IMR-90 (cell line): ENCODE data around the gene CIROP. TPM values are rescaled to one million over a fixed set of nuclear protein-coding genes. Genes with fewer than 3 reads are reported as not detected.

Experiments used
- ATAC-seq: fragments of 200-7000 bp; cut with Tn5 transposase; 2 replicates; pipeline ENCODE4 v1.9.1; 2020; ENCODE audit warnings: low read depth, mild to moderate bottlenecking, moderate library complexity
- BruUV-seq: library from RNA; stranded (reverse); fragments of 400-500 nt; replicated peaks from 2 replicates; lab custom pipeline; 2021; lab: Mats Ljungman, UMichigan
- CTCF ChIA-PET: fragments of 300-600 bp; formaldehyde crosslinking; extraction: SDS; loops from one replicate; lab custom pipeline; 2021; ENCODE audit warnings: antibody characterized with exemption; lab: Yijun Ruan, JAX
- POLR2A ChIA-PET: fragments of 300-600 bp; sonication (Branson Sonifier 250); formaldehyde crosslinking; loops from one replicate; lab custom pipeline; 2022; ENCODE audit warnings: antibody characterized with exemption; ENCODE audit not compliant: unreplicated experiment; lab: Charles Lee
- DNase-seq: peaks from one replicate; pipeline ENCODE4 v3.0.0; 2013
- H2AFZ ChIP-seq: replicated peaks from 2 replicates; pipeline ENCODE3; 2013; ENCODE audit warnings: low read length, mild to moderate bottlenecking; ENCODE audit not compliant: poor library complexity
- H2AK5ac ChIP-seq: 2 replicates; pipeline ENCODE4 v1.6.1; 2013; ENCODE audit warnings: low read depth, low read length, inconsistent platforms
- H2AK9ac ChIP-seq: replicated peaks from 2 replicates; pipeline ENCODE3; 2013; ENCODE audit warnings: mild to moderate bottlenecking, low read depth, low read length, moderate library complexity; ENCODE audit not compliant: poor library complexity
- H2BK120ac ChIP-seq: 2 replicates; pipeline ENCODE4 v1.6.1; 2013; ENCODE audit warnings: low read depth, low read length, inconsistent platforms
- H2BK15ac ChIP-seq: 3 replicates; pipeline ENCODE4 v1.6.1; 2013; ENCODE audit warnings: low read depth, low read length, inconsistent platforms
- H2BK20ac ChIP-seq: 2 replicates; pipeline ENCODE4 v1.6.1; 2013; ENCODE audit warnings: low read depth, mild to moderate bottlenecking, inconsistent platforms, low read length, moderate library complexity
- H2BK5ac ChIP-seq: 2 replicates; pipeline ENCODE4 v1.6.1; 2013; ENCODE audit warnings: mild to moderate bottlenecking, low read depth, low read length, inconsistent platforms; ENCODE audit not compliant: poor library complexity, severe bottlenecking
- H3K14ac ChIP-seq: replicated peaks from 2 replicates; pipeline ENCODE4 v1.6.1; 2013; ENCODE audit warnings: low read depth, low read length, inconsistent platforms
- H3K18ac ChIP-seq: 2 replicates; pipeline ENCODE4 v1.6.1; 2013; ENCODE audit warnings: low read depth, low read length, control low read depth
- H3K23ac ChIP-seq: 2 replicates; pipeline ENCODE4 v1.6.1; 2013; ENCODE audit warnings: low read depth, low read length, inconsistent platforms
- H3K27ac ChIP-seq: 2 replicates; pipeline ENCODE4 v1.5.1; 2013; ENCODE audit warnings: mild to moderate bottlenecking, control low read depth, low read length; ENCODE audit not compliant: insufficient read depth
- H3K27me3 ChIP-seq: 2 replicates; pipeline ENCODE4 v1.6.1; 2013; ENCODE audit warnings: low read length; ENCODE audit not compliant: control insufficient read depth, insufficient read depth
- H3K36me3 ChIP-seq: 2 replicates; pipeline ENCODE4 v1.6.1; 2013; ENCODE audit warnings: low read length, mixed read lengths; ENCODE audit not compliant: control insufficient read depth, insufficient read depth
- H3K4ac ChIP-seq: 2 replicates; pipeline ENCODE4 v1.6.1; 2013; ENCODE audit warnings: low read depth, low read length, inconsistent platforms
- H3K4me1 ChIP-seq: 2 replicates; pipeline ENCODE4 v1.6.1; 2013; ENCODE audit warnings: low read length, mixed read lengths; ENCODE audit not compliant: control insufficient read depth, insufficient read depth
- H3K4me2 ChIP-seq: 2 replicates; pipeline ENCODE4 v1.6.1; 2013; ENCODE audit warnings: low read depth, mild to moderate bottlenecking, control low read depth, low read length, moderate library complexity
- H3K4me3 ChIP-seq: 2 replicates; pipeline ENCODE4 v1.5.1; 2013; ENCODE audit warnings: low read depth, mild to moderate bottlenecking, control low read depth, low read length, moderate library complexity; ENCODE audit not compliant: insufficient read depth
- H3K56ac ChIP-seq: 2 replicates; pipeline ENCODE4 v1.6.1; 2013; ENCODE audit warnings: low read length, inconsistent platforms; ENCODE audit not compliant: insufficient read depth; ENCODE audit errors: extremely low read depth
- H3K79me1 ChIP-seq, 2 experiments: 2 replicates each; pipeline ENCODE4 v1.6.1; 2013; ENCODE audit warnings: low read length in 2 of 2, inconsistent platforms in 1 of 2, low read depth in 1 of 2
- H3K9ac ChIP-seq: 2 replicates; pipeline ENCODE4 v1.6.1; 2013; ENCODE audit warnings: low read depth, low read length, control low read depth
- H3K9me1 ChIP-seq: 2 replicates; pipeline ENCODE4 v1.6.1; 2013; ENCODE audit warnings: low read length, inconsistent platforms; ENCODE audit not compliant: insufficient read depth
- H3K9me3 ChIP-seq: 2 replicates; pipeline ENCODE4 v1.6.1; 2013; ENCODE audit warnings: low read length; ENCODE audit not compliant: control insufficient read depth, insufficient read depth
- H4K20me1 ChIP-seq: 2 replicates; pipeline ENCODE4 v1.6.1; 2013; ENCODE audit warnings: low read length, inconsistent platforms; ENCODE audit not compliant: insufficient read depth
- H4K5ac ChIP-seq: 2 replicates; pipeline ENCODE4 v1.6.1; 2013; ENCODE audit warnings: mild to moderate bottlenecking, low read depth, low read length, control low read depth
- H4K8ac ChIP-seq, 2 experiments: 2 replicates each; pipeline ENCODE4 v1.6.1; 2013; ENCODE audit warnings: low read depth in 2 of 2, low read length in 2 of 2, control low read depth in 1 of 2, inconsistent platforms in 1 of 2
- H4K91ac ChIP-seq: 2 replicates; pipeline ENCODE4 v1.6.1; 2013; ENCODE audit warnings: low read depth, low read length, inconsistent platforms; ENCODE audit not compliant: insufficient read depth
- BHLHE40 ChIP-seq: fragments of 150-350 bp; IDR thresholded peaks from 2 replicates; pipeline ENCODE4 v1.6.1; 2016; ENCODE audit warnings: mild to moderate bottlenecking, low read depth, low read length
- CTCF ChIP-seq: conservative IDR thresholded peaks from 2 replicates; pipeline ENCODE4 v1.5.1; 2012; ENCODE audit warnings: mild to moderate bottlenecking, low read depth, low read length, improper control_type of control experiment
- RAD21 ChIP-seq: IDR thresholded peaks from 2 replicates; pipeline ENCODE4 v1.6.1; 2012; ENCODE audit warnings: low read length, improper control_type of control experiment
- SMC3 ChIP-seq: fragments of 150-350 bp; IDR thresholded peaks from 2 replicates; pipeline ENCODE4 v1.6.1; 2016; ENCODE audit warnings: low read depth, mild to moderate bottlenecking, antibody characterized with exemption, low read length, moderate library complexity
- WGBS, 2 experiments: methylation state at CpG; one replicate each; pipeline versions ENCODE4 v1.1.5 to v1.1.7; 2013; ENCODE audit warnings: missing lambda C conversion rate in 2 of 2; ENCODE audit not compliant: insufficient read length in 1 of 2; ENCODE audit errors: extremely low coverage in 2 of 2; 5-methylcytosine and 5-hydroxymethylcytosine counted together
- dilution Hi-C: fragments of 300-500 bp; cut with HindIII; formaldehyde crosslinking; loops from one replicate; pipeline ENCODE4 v1.14.3; 2018; ENCODE audit warnings: low sequenced_read_pairs; ENCODE audit not compliant: unreplicated experiment
- in situ Hi-C: fragments of 300-500 bp; cut with MboI; formaldehyde crosslinking; loops from 3 replicates; pipeline ENCODE4 v1.14.3; 2019; ENCODE audit warnings: low sequenced_read_pairs, inconsistent platforms, mixed read lengths
- intact Hi-C: fragments of 100-400 bp; cut with micrococcal nuclease; formaldehyde crosslinking; loops from 2 replicates; pipeline ENCODE4 v1.10.0; 2022
- polyA plus RNA-seq, 3 experiments: library from polyadenylated mRNA; depleted of rRNA; stranded (reverse); fragments of >200 nt; gene quantifications; 2 replicates each; pipeline ENCODE4 v1.2.3, GENCODE V29; 2012; ENCODE audit warnings: low replicate concordance in 1 of 3
- total RNA-seq: library from RNA; depleted of rRNA; stranded (reverse); fragments of >200 nt; gene quantifications from 2 replicates; pipeline ENCODE4 v1.2.3, GENCODE V29; 2012

Gene CIROP
- total and polyA plus RNA-seq, 2 of the 4 experiments (the other 2 are of a cell fraction) = 0.31 to 0.36 TPM

GRCh38 chr14:23076785-23077408 is 27.9 kb downstream of the CIROP start:
- H3K4me2 ChIP-seq = no peak overlapping the region
- no peak overlapping the region; the same call in 1 of the 2 replicates for H3K4ac ChIP-seq
- H4K5ac ChIP-seq = no peak overlapping the region
- no peak overlapping the region for H3K23ac ChIP-seq
- H2AK9ac ChIP-seq = no peak overlapping the region
- no CpG with 5 or more reads among the region's 5 CpGs for WGBS, 2 experiments
- ChIA-PET POLR2A (interaction anchor here (2.1 kb wide), 1 partner anchor 18 kb away, joined by 9 read pairs; the partner anchor contains the start of genes ACIN1 and C14orf119), CTCF (interaction anchor here (0.6 to 2.9 kb wide), 15 partner anchors 8 to 146 kb away, joined by 3 to 21 read pairs (median 6); partner anchors contain the start of genes ACIN1 and C14orf119)
- dilution Hi-C loops (no loop called here), in situ Hi-C loops (loop anchor here (25.0 kb wide), 1 partner anchor 1060 kb away; the partner anchor contains the start of genes EMC9, FITM1, PSME1 and PSME2), intact Hi-C loops (loop anchor here (1.0 to 5.0 kb wide), 2 partner anchors 32 to 110 kb away; no protein-coding TSS in a partner anchor)
- H4K91ac ChIP-seq = no peak overlapping the region
- no peaks in the 10 kb centered on the region for H3K27me3 ChIP-seq
- H3K36me3 ChIP-seq = peaks cover 44% of the 10 kb centered on the region
- H3K9me1 ChIP-seq = peaks cover 7% of the 10 kb centered on the region
- H4K20me1 ChIP-seq = no peaks in the 10 kb centered on the region; the same call in 1 of the 2 replicates
- no TSS peak for BruUV-seq
- ATAC-seq = no peak
- H3K4me3 ChIP-seq = no peak overlapping the region
- no peak overlapping the region for H2AFZ ChIP-seq
- no peak overlapping the region for H3K56ac ChIP-seq
- no peak overlapping the region for H3K9ac ChIP-seq
- no peak overlapping the region for H3K14ac ChIP-seq
- no peak overlapping the region for H2BK20ac ChIP-seq
- H3K4me1 ChIP-seq = peaks cover 18% of the 10 kb centered on the region
- H3K9me3 ChIP-seq = no peaks in the 10 kb centered on the region
- DNase-seq = peak; percentile 47
- no peak overlapping the region for H2BK5ac ChIP-seq
- peak overlapping the region; percentile 10; the same call in 1 of the 2 replicates for H2BK120ac ChIP-seq
- no peak overlapping the region for H3K18ac ChIP-seq
- H2AK5ac ChIP-seq = no peak overlapping the region
- no peak overlapping the region for H4K8ac ChIP-seq
- no peak overlapping the region for H3K27ac ChIP-seq
- H3K79me1 ChIP-seq = peaks cover 21 to 51% of the 10 kb centered on the region in 2 experiments
- no peak overlapping the region for H2BK15ac ChIP-seq
- TF ChIP-seq RAD21 (peak; percentile 55), CTCF (peak; percentile 60), SMC3 (peak; percentile 52; the same call in 1 of the 2 replicates), BHLHE40 (no peak)
